Fibroblast of villous mesenchyme (primary cell): ENCODE data around the gene PKD1L1. TPM values are rescaled to one million over a fixed set of nuclear protein-coding genes. Genes with fewer than 3 reads are reported as not detected.
A peak's percentile ranks its signal among the peaks of the same experiment; 100 is the strongest.

Experiments
- DNase-seq: peaks from one replicate; pipeline ENCODE4 v3.0.0-alpha.2; 2010; ENCODE audit warnings: low read depth
- H3K4me3 ChIP-seq: 2 replicates; pipeline ENCODE4 v1.5.1; 2011; ENCODE audit warnings: low read depth, mild to moderate bottlenecking, low read length
- CTCF ChIP-seq: IDR thresholded peaks from 2 replicates; pipeline ENCODE4 v1.5.1; 2012; ENCODE audit warnings: low read depth, mild to moderate bottlenecking, low read length; ENCODE audit not compliant: insufficient read depth
- total RNA-seq: library from RNA; depleted of rRNA; stranded (reverse); fragments of >200 nt; gene quantifications from 2 replicates; pipeline ENCODE4 v1.2.3, GENCODE V29; 2012

The PKD1L1 gene
- total RNA-seq, 1 donor: 0.43 TPM

- DNase-seq: no peak
- no peak for TF ChIP-seq CTCF
- H3K4me3 ChIP-seq: no peak overlapping the region
These were observed 203.4 kb downstream of the PKD1L1 start for GRCh38 chr7:47744883-47745282.

GRCh38 chr7:47743965-47744591 lies 204.2 kb downstream of the PKD1L1 start:
- no peak for DNase-seq
- no peak for TF ChIP-seq CTCF
- no peak overlapping the region for H3K4me3 ChIP-seq

GRCh38 chr7:47741984-47742383 lies 206.3 kb downstream of the PKD1L1 start:
- peak; percentile 61 for DNase-seq
- no peak for TF ChIP-seq CTCF
- H3K4me3 ChIP-seq: no peak overlapping the region

- no peak for TF ChIP-seq CTCF
- no peak overlapping the region for H3K4me3 ChIP-seq
- no peak for DNase-seq
These were observed 208.4 kb downstream of the PKD1L1 start for GRCh38 chr7:47739891-47740290.

GRCh38 chr7:47739301-47739875 lies 208.9 kb downstream of the PKD1L1 start:
- H3K4me3 ChIP-seq: no peak overlapping the region
- no peak for DNase-seq
- TF ChIP-seq CTCF: no peak

- no peak for DNase-seq
- no peak overlapping the region for H3K4me3 ChIP-seq
- TF ChIP-seq CTCF: no peak
These were observed 209.6 kb downstream of the PKD1L1 start for GRCh38 chr7:47738563-47739166.
